Stimulated activated CD4-positive, alpha-beta T cell treated with anti-CD3 and anti-CD28 coated beads, Interleukin-12 subunit alpha, Interleukin-12 subunit beta, amount 100 ng/mL, for 48 hours (primary cell): Measurements from ENCODE around the gene NFYC.

ENCODE experiments used
- DNase-seq, 3 donors: peaks; one replicate each; pipeline ENCODE4 v3.0.0-alpha.2; 2020; ENCODE audit warnings: low read depth in 2 of 3, low spot score in 1 of 3

The NFYC gene

GRCh38 chr1:40777224-40777970 is 85.9 kb downstream of the NFYC start:
- no peak for DNase-seq

DNA sequence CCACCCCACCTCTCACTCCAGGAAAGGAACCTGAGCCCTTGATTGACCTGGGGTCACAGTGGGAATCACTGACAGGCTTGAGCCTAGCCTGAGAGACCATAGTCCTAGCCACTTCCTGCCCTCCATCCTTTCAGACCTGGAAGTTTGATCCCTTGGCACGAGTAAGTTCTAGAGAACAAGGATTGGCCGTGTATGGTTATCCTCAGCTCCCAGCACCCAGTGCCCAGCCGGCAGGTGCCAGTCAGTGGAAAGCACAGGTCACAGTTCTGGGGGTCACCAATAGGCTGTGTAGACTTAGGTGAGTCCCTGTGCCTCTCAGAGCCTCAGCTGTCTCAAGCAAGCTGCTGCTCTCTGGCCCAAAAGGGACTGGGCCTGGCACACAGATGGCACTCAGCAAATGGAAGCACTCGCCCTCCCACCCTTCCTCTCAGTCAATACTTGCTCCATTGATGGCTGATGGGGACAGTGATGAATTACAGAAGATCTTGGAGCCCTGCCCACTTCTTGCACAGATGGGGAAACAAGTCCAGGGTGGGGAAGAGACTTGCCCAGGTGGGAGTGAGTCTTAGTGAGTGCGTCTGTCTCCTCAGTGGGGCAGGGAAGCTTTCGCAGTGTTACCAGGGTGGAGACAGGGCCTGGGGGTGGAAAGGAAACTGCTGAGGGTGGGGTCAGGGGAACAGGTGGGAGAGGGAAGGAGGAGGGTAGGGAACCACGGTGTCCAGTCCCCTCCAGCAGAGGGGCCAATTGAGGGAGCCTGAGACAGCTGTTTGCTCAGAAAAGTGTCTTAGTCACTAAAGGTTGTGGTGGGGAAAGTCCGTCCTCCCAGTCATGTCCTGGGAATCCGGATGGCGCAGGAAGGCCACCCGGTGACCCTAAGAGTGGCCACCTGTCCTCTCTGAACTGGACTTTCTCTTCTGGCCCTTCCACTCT is 89.4 kb downstream of the NFYC start:
- DNase-seq, result no peak

GRCh38 chr1:40781608-40781971 is 90.1 kb downstream of the NFYC start:
- DNase-seq, result no peak

DNA sequence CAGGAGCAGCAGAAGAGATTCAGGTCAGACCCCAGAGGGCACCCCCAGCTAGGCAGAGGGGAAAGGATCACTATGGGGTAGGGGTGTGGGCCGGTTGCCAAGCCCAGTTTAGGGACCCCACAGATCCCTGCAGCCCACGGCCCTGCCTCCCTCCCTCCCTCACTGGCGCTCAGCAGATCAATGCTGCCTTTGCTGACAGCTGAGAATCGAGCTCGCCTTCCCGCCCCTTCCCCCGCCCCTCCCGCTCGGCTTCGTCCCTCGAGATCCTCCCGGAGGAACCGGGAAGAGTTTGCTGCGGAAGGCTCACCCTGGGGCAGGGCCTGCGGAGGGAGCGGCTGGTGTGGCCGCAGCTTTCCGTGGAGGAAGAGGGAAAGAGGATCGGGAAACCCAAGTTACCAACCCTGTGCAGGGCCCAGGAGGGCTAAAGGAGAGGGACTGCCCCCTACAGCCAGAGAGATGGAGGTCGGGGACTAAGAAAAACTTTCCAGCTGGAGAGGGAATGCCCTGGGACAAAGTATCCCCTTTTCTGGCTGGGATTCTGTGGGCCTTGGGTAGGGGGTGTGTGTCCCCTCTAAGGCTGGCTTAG is 91.0 kb downstream of the NFYC start:
- DNase-seq, result no peak

GRCh38 chr1:40783001-40783905 is 91.7 kb downstream of the NFYC start, which contains the start of gene KCNQ4:
Gene KCNQ4, plus strand, starts transcription at chr1:40783787. Its CDS starts 307 bp downstream, at chr1:40784094.
- no peak for DNase-seq

DNA sequence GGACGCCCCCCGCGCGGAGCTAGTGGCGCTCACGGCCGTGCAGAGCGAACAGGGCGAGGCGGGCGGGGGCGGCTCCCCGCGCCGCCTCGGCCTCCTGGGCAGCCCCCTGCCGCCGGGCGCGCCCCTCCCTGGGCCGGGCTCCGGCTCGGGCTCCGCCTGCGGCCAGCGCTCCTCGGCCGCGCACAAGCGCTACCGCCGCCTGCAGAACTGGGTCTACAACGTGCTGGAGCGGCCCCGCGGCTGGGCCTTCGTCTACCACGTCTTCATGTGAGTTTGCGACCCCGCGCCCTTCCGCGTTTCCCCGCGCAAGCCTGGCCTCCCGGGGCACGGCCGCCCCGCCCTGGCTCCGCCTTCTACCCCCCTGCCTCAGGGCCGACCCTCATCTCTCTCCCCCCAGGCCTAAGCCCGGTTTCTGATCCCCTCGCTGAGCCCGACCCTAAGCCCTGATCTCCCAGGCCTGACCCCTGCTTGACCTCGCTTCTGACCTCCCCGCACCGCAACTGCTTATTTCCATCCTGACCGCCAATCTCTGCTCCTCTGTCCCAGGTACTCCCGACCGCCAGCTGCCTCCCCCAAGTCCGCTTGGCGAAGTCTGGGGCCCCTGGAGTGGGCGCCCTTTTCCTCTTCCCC is 92.8 kb downstream of the NFYC start:
- DNase-seq, result no peak

DNA sequence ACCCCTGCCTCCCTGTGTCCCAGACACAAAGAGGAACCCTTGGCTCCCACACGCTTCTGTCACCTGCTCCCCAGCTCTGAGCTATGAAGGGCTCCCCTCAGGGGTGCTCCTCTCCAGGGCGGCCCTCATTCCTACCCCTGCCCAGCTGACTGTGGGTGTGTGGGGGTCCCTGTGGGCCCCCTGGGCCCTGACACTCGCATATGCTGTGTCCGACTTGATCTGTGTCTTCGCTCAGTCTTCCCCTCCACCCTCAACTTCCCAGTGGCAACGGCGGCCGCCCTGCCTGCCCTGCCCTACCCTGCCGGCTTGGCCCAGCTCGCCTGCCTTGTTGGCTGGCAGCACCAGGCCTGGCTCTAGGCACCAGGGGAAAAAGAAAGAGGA is 93.3 kb downstream of the NFYC start:
- no peak for DNase-seq

DNA sequence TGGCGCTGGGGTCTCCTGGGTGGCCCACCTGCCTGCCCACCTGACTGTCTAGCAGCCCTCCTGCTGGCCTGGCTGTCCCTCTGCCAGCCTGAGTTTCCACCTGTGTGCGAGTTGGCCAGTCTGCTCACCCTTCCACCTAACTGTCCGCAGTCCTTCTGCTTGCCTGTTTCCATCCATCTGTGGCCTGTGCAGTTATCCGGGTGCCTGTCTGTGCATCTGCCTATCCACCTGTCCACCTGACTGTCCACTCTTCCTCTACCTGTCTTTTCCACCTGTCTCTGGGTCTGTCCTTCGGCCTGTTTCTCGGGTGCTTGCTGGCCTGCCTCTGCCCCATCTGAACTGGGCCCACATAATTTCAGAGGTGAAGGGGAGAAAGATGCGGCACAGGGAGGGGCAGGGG is 93.9 kb downstream of the NFYC start:
- DNase-seq, result no peak

GRCh38 chr1:40786171-40786994 is 94.9 kb downstream of the NFYC start:
- no peak for DNase-seq

DNA sequence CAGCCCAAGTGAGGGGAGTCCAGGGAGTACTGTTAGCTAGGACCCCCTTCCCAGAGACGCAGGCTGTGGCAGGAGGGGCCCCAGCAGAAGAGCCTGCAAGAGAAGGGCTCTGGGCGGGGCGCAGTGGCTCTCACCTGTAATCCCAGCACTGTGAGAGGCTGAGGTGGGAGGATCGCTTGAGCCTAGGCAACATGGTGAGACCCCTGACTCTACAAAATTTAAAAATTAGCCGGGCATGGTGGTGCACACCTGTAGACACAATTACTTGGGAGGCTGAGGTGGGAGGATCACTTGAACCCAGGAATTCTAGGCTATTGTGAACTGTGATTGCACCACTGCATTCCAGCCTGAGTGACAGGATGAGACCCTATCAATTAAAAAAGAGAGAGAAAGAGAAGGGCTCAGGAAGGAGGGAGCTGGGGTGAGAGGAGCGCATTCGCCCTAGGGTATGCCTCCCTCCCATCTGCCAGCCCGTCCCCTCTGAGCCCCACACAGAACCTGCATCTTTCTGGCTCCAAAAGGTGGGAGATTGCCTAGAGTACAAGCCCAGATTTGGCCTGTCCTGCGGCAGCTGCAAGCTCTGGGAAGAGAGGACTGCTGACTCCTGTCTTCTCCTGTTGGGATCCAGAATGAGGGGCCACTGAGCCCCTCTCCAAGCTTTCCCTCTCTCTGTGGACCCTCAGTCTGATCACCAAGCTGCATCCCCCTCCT is 95.6 kb downstream of the NFYC start:
- DNase-seq, result no peak

DNA sequence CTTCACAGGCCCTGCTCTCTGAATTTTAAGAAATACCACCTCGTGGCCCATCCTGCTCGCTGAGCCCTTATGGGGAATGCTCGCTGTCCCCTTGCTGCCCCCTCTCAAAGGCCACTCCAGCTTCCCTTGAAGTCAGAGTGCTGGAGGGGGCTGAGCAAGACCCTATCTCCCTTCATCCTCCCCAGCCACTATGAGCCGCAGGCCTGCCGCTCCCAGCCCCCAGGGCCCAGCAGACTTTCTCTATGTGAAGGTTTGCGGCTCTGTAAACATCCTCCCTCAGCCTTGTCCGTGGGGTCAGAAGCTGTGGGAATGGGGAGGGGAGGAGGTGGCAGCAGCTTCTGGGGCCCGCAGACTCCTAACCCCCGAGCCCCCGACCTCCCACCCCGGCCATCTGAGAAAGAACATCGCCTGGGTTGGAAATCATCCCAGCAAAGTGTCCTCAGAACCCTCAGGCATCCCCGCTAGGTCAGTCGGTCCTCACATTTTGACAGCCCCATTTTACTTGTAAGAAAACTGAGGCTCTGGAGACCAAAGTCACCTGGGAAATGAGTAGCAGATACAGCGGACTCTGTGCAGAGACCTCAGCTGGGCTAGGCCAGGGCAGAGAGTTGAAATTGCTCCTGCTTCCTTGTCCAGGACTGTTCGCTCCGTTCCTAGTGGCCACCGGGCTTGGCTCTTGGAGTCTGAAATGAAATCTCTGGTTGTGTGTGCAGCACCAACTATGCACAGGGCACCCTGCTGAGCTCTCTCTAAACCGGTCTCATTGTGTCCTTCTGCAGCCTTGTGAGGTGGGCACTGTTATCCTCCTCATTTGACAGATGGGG is 96.4 kb downstream of the NFYC start:
- DNase-seq, result no peak

DNA sequence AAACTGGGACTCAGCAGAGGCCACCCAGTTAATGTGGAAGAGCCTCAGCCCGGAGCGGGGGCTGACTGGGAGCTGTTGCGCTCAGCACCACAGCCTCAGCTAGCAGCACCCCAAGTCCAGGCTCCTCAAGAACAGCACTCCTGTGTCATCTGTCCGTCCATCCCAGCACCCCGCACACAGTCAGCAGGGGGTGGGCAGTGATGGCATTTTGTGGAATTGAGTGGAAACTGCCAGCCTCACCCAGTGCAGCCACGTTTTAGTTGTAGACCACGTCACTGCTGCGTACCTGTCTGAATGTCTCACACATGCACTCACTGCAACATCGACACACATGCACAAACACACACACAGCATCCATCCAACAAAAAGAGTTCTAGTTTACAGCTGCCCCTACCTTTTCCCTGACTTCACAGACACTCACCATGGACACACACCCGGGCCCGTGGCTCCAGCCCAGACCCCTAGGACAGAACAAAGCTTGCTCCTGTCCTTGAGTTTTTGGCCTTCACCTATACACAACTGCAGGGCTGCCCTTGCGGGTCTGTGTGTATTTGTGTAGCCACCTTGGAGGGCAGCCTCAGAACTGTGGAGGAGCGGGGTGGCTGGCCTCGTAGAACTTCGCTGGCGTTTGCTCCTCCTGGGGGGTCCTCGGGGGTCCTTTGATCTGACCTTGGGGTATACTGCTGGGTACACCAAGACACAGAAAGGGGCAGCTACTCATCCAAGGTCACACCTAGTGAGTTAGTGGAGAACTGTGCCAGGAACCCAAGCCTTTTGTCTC is 97.2 kb downstream of the NFYC start:
- no peak for DNase-seq

- no peak for DNase-seq
Observed at GRCh38 chr1:40789342-40789598, 97.8 kb downstream of the NFYC start.

GRCh38 chr1:40789661-40790430 is 98.3 kb downstream of the NFYC start:
- no peak for DNase-seq

GRCh38 chr1:40792036-40792435 is 100.5 kb downstream of the NFYC start:
- no peak for DNase-seq

DNA sequence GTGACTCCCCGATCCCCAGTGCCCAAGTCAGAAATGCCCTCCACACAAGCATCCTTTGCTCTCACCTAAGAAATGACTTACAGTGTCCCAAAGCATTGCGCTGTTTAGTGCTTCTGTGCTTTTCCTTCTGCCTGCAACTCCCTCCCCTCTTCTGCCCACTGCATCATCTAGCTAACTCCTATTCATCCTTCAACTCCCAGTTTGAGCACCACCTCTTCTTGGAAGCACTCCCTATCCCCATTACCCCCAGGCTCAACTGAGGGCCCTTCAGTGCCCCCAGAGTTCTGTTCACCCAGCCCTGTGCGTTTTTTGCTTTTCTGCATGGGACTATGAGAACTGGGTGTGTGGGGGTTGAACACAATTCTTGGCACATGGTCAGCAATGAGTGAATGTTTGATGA is 102.1 kb downstream of the NFYC start:
- DNase-seq, result no peak

GRCh38 chr1:40794048-40794447 is 102.5 kb downstream of the NFYC start:
- DNase-seq, result no peak
